HCT116 (cell line): ENCODE results near the gene SENP3. TPM values are rescaled to one million over a fixed set of nuclear protein-coding genes. Genes with fewer than 3 reads are reported as not detected.
A peak's percentile ranks its signal among the peaks of the same experiment; 100 is the strongest.

Experiments
- ATAC-seq: fragments of 200-7000 bp; cut with Tn5 transposase; 2 replicates; pipeline ENCODE4 v1.9.1; 2020; ENCODE audit warnings: mild to moderate bottlenecking, moderate library complexity
- BruUV-seq: library from RNA; stranded (reverse); fragments of 400-500 nt; replicated peaks from 2 replicates; lab custom pipeline; 2021; lab: Mats Ljungman, UMichigan
- CTCF ChIA-PET: fragments of 300-600 bp; sonication (Branson Sonifier 250); formaldehyde crosslinking; loops from one replicate; lab custom pipeline; 2021; ENCODE audit warnings: antibody characterized with exemption; lab: Charles Lee
- POLR2A ChIA-PET: fragments of 300-600, 350-600 bp; sonication (Branson Sonifier 250); formaldehyde crosslinking; loops from one replicate; lab custom pipeline; 2021; ENCODE audit warnings: antibody characterized with exemption; lab: Charles Lee
- RAD21 ChIA-PET, 2 experiments: fragments of 300-600 bp; sonication (Branson Sonifier 250); formaldehyde crosslinking; loops; one replicate each; lab custom pipeline; 2023; ENCODE audit warnings: low total read pairs in 2 of 2; ENCODE audit not compliant: uncharacterized antibody in 2 of 2, unreplicated experiment in 2 of 2, low non-redundant PET in 1 of 2; lab: Charles Lee
- DNase-seq: peaks from one replicate; pipeline ENCODE4 v3.0.0-alpha.2; 2010; ENCODE audit warnings: low read depth, low spot score
- H2AFZ ChIP-seq: fragments of 200-600 bp; shearing (Covaris generic), sonication (generic); 2 replicates; pipeline ENCODE4 v1.6.1; 2017; ENCODE audit warnings: low read depth, mixed run types, mixed read lengths, antibody characterized with exemption, low read length; ENCODE audit not compliant: poor library complexity, severe bottlenecking
- H3K27ac ChIP-seq: 2 replicates; pipeline ENCODE4 v1.5.1; 2012; ENCODE audit warnings: low read depth, low read length
- H3K27me3 ChIP-seq: fragments of 200-600 bp; sonication (generic); 2 replicates; pipeline ENCODE4 v1.6.1; 2016; ENCODE audit warnings: mixed run types, low read length, mixed read lengths; ENCODE audit not compliant: insufficient read depth
- H3K36me3 ChIP-seq, 2 experiments: fragments of 200-500 bp in 1 of 2; fragments of 200-600 bp in 1 of 2; sonication (Bioruptor generic) in 1 of 2; sonication (generic) in 1 of 2; 2 replicates each; pipeline versions ENCODE4 v1.5.1 to v1.6.1; 2014 to 2016; ENCODE audit warnings: low read length in 2 of 2, inconsistent platforms in 1 of 2, mixed read lengths in 1 of 2, mixed run types in 1 of 2; ENCODE audit not compliant: insufficient read depth in 2 of 2, control insufficient read depth in 1 of 2
- H3K4me1 ChIP-seq, 2 experiments: fragments of 200-600 bp in 1 of 2; sonication (generic) in 1 of 2; 2 replicates each; pipeline versions ENCODE4 v1.5.1 to v1.6.1; 2012 to 2017; ENCODE audit warnings: low read length in 2 of 2, inconsistent platforms in 1 of 2, mild to moderate bottlenecking in 1 of 2, mixed read lengths in 1 of 2, mixed run types in 1 of 2, moderate library complexity in 1 of 2; ENCODE audit not compliant: insufficient read depth in 2 of 2, control insufficient read depth in 1 of 2
- H3K4me2 ChIP-seq: fragments of 200-600 bp; sonication (generic); 2 replicates; pipeline ENCODE4 v1.6.1; 2017; ENCODE audit warnings: mixed run types, low read length, mixed read lengths
- H3K4me3 ChIP-seq, 2 experiments: fragments of 200-600 bp in 1 of 2; sonication (generic) in 1 of 2; replicated peaks in 1 of 2; 2 replicates each; pipeline ENCODE4 v1.5.1; 2011 to 2016; ENCODE audit warnings: low read length in 2 of 2, control low read depth in 1 of 2, low read depth in 1 of 2, mild to moderate bottlenecking in 1 of 2, mixed read lengths in 1 of 2, mixed run types in 1 of 2
- H3K79me2 ChIP-seq: fragments of 200-600 bp; sonication (generic); 2 replicates; pipeline ENCODE4 v1.6.1; 2017; ENCODE audit warnings: mild to moderate bottlenecking, mixed run types, low read length, moderate library complexity, mixed read lengths; ENCODE audit not compliant: insufficient read depth
- H3K9ac ChIP-seq: fragments of 200-600 bp; sonication (generic); 2 replicates; pipeline ENCODE4 v1.6.1; 2016; ENCODE audit warnings: low read length, mixed read lengths
- H3K9me2 ChIP-seq: fragments of 200-600 bp; sonication (generic), shearing (Covaris generic); 2 replicates; pipeline ENCODE4 v1.6.1; 2017; ENCODE audit warnings: mixed run types, mild to moderate bottlenecking, moderate library complexity; ENCODE audit not compliant: insufficient read depth
- H3K9me3 ChIP-seq, 2 experiments: fragments of 200-500 bp in 1 of 2; fragments of 200-600 bp in 1 of 2; sonication (Bioruptor generic) in 1 of 2; sonication (generic) in 1 of 2; 2 replicates each; pipeline ENCODE4 v1.6.1; 2014 to 2017; ENCODE audit warnings: low read length in 2 of 2, mixed read lengths in 2 of 2, inconsistent platforms in 1 of 2, low read depth in 1 of 2, mild to moderate bottlenecking in 1 of 2, mixed run types in 1 of 2, moderate library complexity in 1 of 2; ENCODE audit not compliant: control insufficient read depth in 1 of 2, insufficient read depth in 1 of 2
- H4K20me1 ChIP-seq: fragments of 200-600 bp; sonication (generic), shearing (Covaris generic); 2 replicates; pipeline ENCODE4 v1.6.1; 2017; ENCODE audit warnings: mixed run types, mild to moderate bottlenecking, moderate library complexity; ENCODE audit not compliant: insufficient read depth
- EGR1 ChIP-seq: IDR thresholded peaks from 2 replicates; pipeline ENCODE4 v1.6.1; 2012; ENCODE audit warnings: low read depth
- POLR2A ChIP-seq: IDR thresholded peaks from 2 replicates; pipeline ENCODE4 v1.7.0; 2011; ENCODE audit warnings: borderline replicate concordance; ENCODE audit not compliant: insufficient read depth, insufficient read length; ENCODE audit errors: extremely low read depth
- SP1 ChIP-seq: IDR thresholded peaks from 2 replicates; pipeline ENCODE4 v1.6.1; 2012; ENCODE audit warnings: low read depth
- YY1 ChIP-seq: IDR thresholded peaks from 2 replicates; pipeline ENCODE4 v1.6.1; 2011; ENCODE audit warnings: low read length, low read depth, moderate library complexity, mild to moderate bottlenecking; ENCODE audit not compliant: insufficient replicate concordance; ENCODE audit errors: extremely low read depth
- intact Hi-C: fragments of 100-400 bp; cut with micrococcal nuclease; formaldehyde crosslinking; loops from 2 replicates; pipeline ENCODE4 v1.10.0; 2022
- total RNA-seq: library from RNA; stranded (reverse); gene quantifications from one replicate; pipeline ENCODE4 v1.2.1, GENCODE V29; 2021; ENCODE audit not compliant: unreplicated experiment

The SENP3 gene
- total RNA-seq, 1 experiment from 2014 or later, result 73.8 TPM

DNA sequence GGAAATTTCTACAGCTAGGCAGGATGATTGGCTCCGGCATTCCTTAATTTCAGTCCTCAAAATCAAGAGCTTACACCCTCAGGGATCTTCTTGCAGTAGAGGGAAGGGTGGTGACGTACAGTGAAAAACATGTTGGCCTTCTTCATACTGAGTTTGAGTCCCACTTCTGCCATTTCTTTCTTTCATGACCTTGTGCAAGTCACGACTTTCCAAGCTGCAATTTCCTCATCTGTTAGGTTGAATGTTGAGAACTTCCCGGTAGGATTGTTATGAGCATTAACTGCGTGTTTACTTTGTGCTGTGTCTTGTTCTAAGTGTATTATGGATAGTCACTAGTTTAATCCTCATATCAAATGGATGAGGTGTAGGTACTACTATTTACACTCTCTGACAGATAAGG, 7.9 kb downstream of the SENP3 start:
- Histone ChIP-seq H3K9ac (no peak overlapping the region), H3K9me3 (no peaks in the 10 kb centered on the region)
- POLR2A ChIA-PET, result no interaction called here
- TF ChIP-seq POLR2A (no peak), EGR1 (no peak)
- TF ChIP-seq, all 23 proteins: peak for 0
- ChIA-PET RAD21 (no interaction called here), CTCF (no interaction called here)
- Histone ChIP-seq H3K4me3 (no peak overlapping the region), H3K27me3 (no peaks in the 10 kb centered on the region), H3K9me2 (no peaks in the 10 kb centered on the region), H3K27ac (no peak overlapping the region), H2AFZ (no peak overlapping the region), H3K36me3 (peaks cover 30 to 66% of the 10 kb centered on the region in 2 experiments), H3K4me2 (no peak overlapping the region), H4K20me1 (peaks cover 9% of the 10 kb centered on the region; the same call in 1 of the 2 replicates), H3K4me1 (peaks cover 5 to 28% of the 10 kb centered on the region in 2 experiments; a peak in 3 of 4 replicates), H3K79me2 (peaks cover 67% of the 10 kb centered on the region)
- ATAC-seq (no peak), DNase-seq (no peak)
- no TSS peak for BruUV-seq
- intact Hi-C loops, result loop anchor here (10.0 kb wide), 1 partner anchor 85 kb away; the partner anchor contains the start of genes POLR2A and SLC35G6

- Histone ChIP-seq H3K4me1 (peaks cover 5 to 36% of the 10 kb centered on the region in 2 experiments; a peak in 3 of 4 replicates), H3K9me2 (no peaks in the 10 kb centered on the region), H3K36me3 (peaks cover 31 to 66% of the 10 kb centered on the region in 2 experiments), H4K20me1 (peaks cover 17% of the 10 kb centered on the region; the same call in 1 of the 2 replicates), H2AFZ (no peak overlapping the region), H3K9me3 (no peaks in the 10 kb centered on the region), H3K9ac (no peak overlapping the region), H3K27ac (no peak overlapping the region; the same call in 1 of the 2 replicates), H3K27me3 (no peaks in the 10 kb centered on the region), H3K79me2 (peaks cover 67% of the 10 kb centered on the region), H3K4me3 (no peak overlapping the region), H3K4me2 (0 out of 2 replicates have a peak overlapping the region, but pooled peaks have one; percentile 44)
- CTCF ChIA-PET, result no interaction called here
- intact Hi-C loops, result no loop called here
- POLR2A ChIA-PET, result interaction anchor here (0.6 to 1.2 kb wide), 2 partner anchors 147 to 176 kb away, joined by 3 read pairs; partner anchors contain the start of genes DNAH2 and PLSCR3
- BruUV-seq, result no TSS peak
- RAD21 ChIA-PET, result no interaction called here
- no peak for DNase-seq
- TF ChIP-seq SP1 (no peak), YY1 (no peak)
- no peak for ATAC-seq
These were observed 8.6 kb downstream of the SENP3 start for GRCh38 chr17:7570351-7570750.
